GM10248 (cell line): ENCODE results near the gene ARF3.
"Not testable (repeated sequence)": the region's sequence is repeated elsewhere in the genome, so short reads cannot be mapped to it uniquely, and the experiment has no call there.

Experiments used
- CTCF ChIA-PET: fragments of 300-600 bp; sonication (Branson Sonifier 250); formaldehyde crosslinking; extraction: SDS; loops from one replicate; lab custom pipeline; 2021; ENCODE audit warnings: antibody characterized with exemption; lab: Yijun Ruan, JAX
- POLR2A ChIA-PET: fragments of 350-650 bp; sonication (Branson Sonifier 250); formaldehyde crosslinking; extraction: SDS; loops from one replicate; lab custom pipeline; 2020; ENCODE audit warnings: antibody characterized with exemption; lab: Yijun Ruan, JAX
- DNase-seq: peaks from one replicate; pipeline ENCODE4 v3.0.0; 2012; ENCODE audit errors: extremely low spot score
- CTCF ChIP-seq: IDR thresholded peaks from 2 replicates; pipeline ENCODE4 v1.5.1; 2012; ENCODE audit warnings: mild to moderate bottlenecking, low read depth; ENCODE audit errors: extremely low read depth, missing control alignments, control extremely low read depth

Gene ARF3

GRCh38 chr12:48927261-48927660 lies 30.0 kb downstream of the ARF3 start:
- DNase-seq: no peak
- CTCF ChIA-PET: interaction anchor here (1.4 to 9.7 kb wide), 5 partner anchors 9 to 61 kb away, joined by 4 to 111 read pairs (median 9); a partner anchor contains a TSS
- no peak for TF ChIP-seq CTCF

GRCh38 chr12:48925304-48926011 lies 31.8 kb downstream of the ARF3 start, which contains the start of gene FKBP11:
TSS of gene FKBP11 (minus strand) at chr12:48925492. CDS start at chr12:48925428, 64 bp downstream.
- TF ChIP-seq CTCF: no peak
- CTCF ChIA-PET: interaction anchor here (0.7 to 9.7 kb wide), 23 partner anchors 11 to 173 kb away, joined by 3 to 111 read pairs (median 7); partner anchors contain the start of genes RND1 and WNT1
- POLR2A ChIA-PET: interaction anchor here (0.5 to 2.6 kb wide), 5 partner anchors 12 to 137 kb away, joined by 4 to 9 read pairs (median 5); partner anchors contain the start of gene RND1
- DNase-seq: peak; percentile 85

More at GRCh38 chr12:48927261-48927660, 30.0 kb downstream of the ARF3 start:
- POLR2A ChIA-PET: interaction anchor here (0.6 kb wide), 2 partner anchors 33 to 73 kb away, joined by 3 to 7 read pairs; no protein-coding TSS in a partner anchor

- CTCF ChIA-PET: interaction anchor here (0.6 to 9.7 kb wide), 30 partner anchors 12 to 172 kb away, joined by 3 to 111 read pairs (median 5); partner anchors contain the start of genes DDX23, RND1 and WNT1
- POLR2A ChIA-PET: interaction anchor here (0.6 to 2.6 kb wide), 3 partner anchors 12 to 59 kb away, joined by 4 to 9 read pairs (median 8); partner anchors contain the start of gene RND1
- peak; percentile 77 for TF ChIP-seq CTCF
- DNase-seq: peak; percentile 86
Observed at GRCh38 chr12:48924617-48925303, 32.5 kb downstream of the ARF3 start.

- ChIA-PET POLR2A (interaction anchor here (2.6 kb wide), 1 partner anchor 57 kb away, joined by 9 read pairs; the partner anchor contains the start of gene RND1), CTCF (interaction anchor here (1.1 to 9.7 kb wide), 10 partner anchors 11 to 72 kb away, joined by 3 to 111 read pairs (median 25); partner anchors contain the start of gene WNT1)
- no peak for TF ChIP-seq CTCF
- no peak for DNase-seq
Observed at GRCh38 chr12:48923117-48923516, 34.2 kb downstream of the ARF3 start.

GRCh38 chr12:48917857-48918537 lies 39.3 kb downstream of the ARF3 start:
- POLR2A ChIA-PET: no interaction called here
- TF ChIP-seq CTCF: no peak
- CTCF ChIA-PET: interaction anchor here (1.2 to 2.0 kb wide), 2 partner anchors 14 to 19 kb away, joined by 3 to 7 read pairs; a partner anchor contains a TSS
- no peak for DNase-seq

GRCh38 chr12:48910196-48910595 lies 47.1 kb downstream of the ARF3 start:
- CTCF ChIA-PET: interaction anchor here (1.2 to 5.5 kb wide), 9 partner anchors 7 to 95 kb away, joined by 4 to 48 read pairs (median 6); partner anchors contain the start of genes FKBP11 and WNT1
- POLR2A ChIA-PET: no interaction called here
- DNase-seq: no peak
- TF ChIP-seq CTCF: no peak

GRCh38 chr12:48909698-48910097 lies 47.6 kb downstream of the ARF3 start:
- CTCF ChIA-PET: interaction anchor here (1.2 to 5.5 kb wide), 7 partner anchors 14 to 87 kb away, joined by 4 to 48 read pairs (median 6); partner anchors contain the start of genes FKBP11 and WNT1

More at GRCh38 chr12:48909698-48910097, 47.6 kb downstream of the ARF3 start:
- DNase-seq, POLR2A ChIA-PET: not testable (repeated sequence)
